SK-N-SH treated with all-trans-retinoic acid at 6 μM for 48 hours (cell line): Measurements from ENCODE around the gene NRXN3.

ENCODE experiments used
- ATAC-seq: fragments of 200-7000 bp; cut with Tn5 transposase; 3 replicates; pipeline ENCODE4 v1.9.1; 2020; ENCODE audit warnings: mild to moderate bottlenecking, moderate library complexity
- ARNTL ChIP-seq: fragments of 450-650 bp; formaldehyde crosslinking; IDR thresholded peaks from 2 replicates; pipeline ENCODE4 v1.5.0; 2020; ENCODE audit warnings: low read depth, mild to moderate bottlenecking, moderate library complexity, borderline replicate concordance
- BACH2 ChIP-seq: fragments of 250-450 bp; sonication (Bioruptor Pico); IDR thresholded peaks from 2 replicates; pipeline ENCODE4 v1.9.0; 2021; ENCODE audit warnings: mild to moderate bottlenecking, borderline replicate concordance
- CREB5 ChIP-seq: fragments of 250-450 bp; sonication (Bioruptor Pico); IDR thresholded peaks from 2 replicates; pipeline ENCODE4 v1.5.1; 2020; ENCODE audit warnings: low read depth, mild to moderate bottlenecking, moderate library complexity
- CSRNP3 ChIP-seq: fragments of 250-450 bp; sonication (Bioruptor Pico); IDR thresholded peaks from 2 replicates; pipeline ENCODE4 v1.5.1; 2021; ENCODE audit warnings: mild to moderate bottlenecking, moderate library complexity
- ESRRG ChIP-seq: fragments of 250-450 bp; sonication (Bioruptor Pico); IDR thresholded peaks from 2 replicates; pipeline ENCODE4 v1.6.1; 2021; ENCODE audit warnings: mild to moderate bottlenecking
- GLIS3 ChIP-seq: fragments of 250-450 bp; sonication (Bioruptor Pico); IDR thresholded peaks from 2 replicates; pipeline ENCODE4 v1.5.0; 2020; ENCODE audit warnings: mild to moderate bottlenecking, moderate library complexity
- OSR1 ChIP-seq: fragments of 250-450 bp; sonication (Bioruptor Pico); IDR thresholded peaks from 2 replicates; pipeline ENCODE4 v1.8.0; 2022; ENCODE audit warnings: moderate library complexity, mild to moderate bottlenecking, inconsistent platforms
- PPARA ChIP-seq: fragments of 250-450 bp; sonication (Bioruptor Pico); IDR thresholded peaks from 2 replicates; pipeline ENCODE4 v1.5.0; 2020; ENCODE audit warnings: mild to moderate bottlenecking, borderline replicate concordance
- RARB ChIP-seq: fragments of 250-450 bp; sonication (Bioruptor Pico); IDR thresholded peaks from 2 replicates; pipeline ENCODE4 v1.8.0; 2021; ENCODE audit warnings: mild to moderate bottlenecking, moderate library complexity
- SNAI2 ChIP-seq: fragments of 250-450 bp; sonication (Bioruptor Pico); IDR thresholded peaks from 2 replicates; pipeline ENCODE4 v1.5.0; 2020; ENCODE audit warnings: mild to moderate bottlenecking, moderate library complexity
- TCF4 ChIP-seq: fragments of 250-450 bp; sonication (Bioruptor Pico); IDR thresholded peaks from 2 replicates; pipeline ENCODE4 v1.8.0; 2021; ENCODE audit warnings: mild to moderate bottlenecking, moderate library complexity, borderline replicate concordance
- ZFP3 ChIP-seq: fragments of 250-450 bp; sonication (Bioruptor Pico); IDR thresholded peaks from 2 replicates; pipeline ENCODE4 v1.5.0; 2020; ENCODE audit warnings: mild to moderate bottlenecking, moderate library complexity
- ZFP30 ChIP-seq: fragments of 450-650 bp; formaldehyde crosslinking; IDR thresholded peaks from 2 replicates; pipeline ENCODE4 v1.5.0; 2022; ENCODE audit warnings: mild to moderate bottlenecking, moderate library complexity
- ZNF70 ChIP-seq: fragments of 450-650 bp; formaldehyde crosslinking; IDR thresholded peaks from 2 replicates; pipeline ENCODE4 v1.5.0; 2020; ENCODE audit warnings: mild to moderate bottlenecking, moderate library complexity
- ZNF8 ChIP-seq: fragments of 450-650 bp; formaldehyde crosslinking; IDR thresholded peaks from 2 replicates; pipeline ENCODE4 v1.5.0; 2020; ENCODE audit warnings: mild to moderate bottlenecking, moderate library complexity
- TF ChIP-seq, protein P1 (sequence below): fragments of 250-450 bp; sonication (Bioruptor Pico); IDR thresholded peaks from 2 replicates; pipeline ENCODE4 v1.5.0; 2020; ENCODE audit warnings: mild to moderate bottlenecking, moderate library complexity
- TF ChIP-seq, protein P2 (sequence below): fragments of 250-450 bp; sonication (Bioruptor Pico); IDR thresholded peaks from 2 replicates; pipeline ENCODE4 v1.8.0; 2020; ENCODE audit warnings: mild to moderate bottlenecking, moderate library complexity, borderline replicate concordance
- TF ChIP-seq, protein P3 (sequence below): fragments of 250-450 bp; sonication (Bioruptor Pico); IDR thresholded peaks from 2 replicates; pipeline ENCODE4 v1.8.0; 2021; ENCODE audit warnings: low read depth, mild to moderate bottlenecking, moderate library complexity, borderline replicate concordance

Gene NRXN3

DNA sequence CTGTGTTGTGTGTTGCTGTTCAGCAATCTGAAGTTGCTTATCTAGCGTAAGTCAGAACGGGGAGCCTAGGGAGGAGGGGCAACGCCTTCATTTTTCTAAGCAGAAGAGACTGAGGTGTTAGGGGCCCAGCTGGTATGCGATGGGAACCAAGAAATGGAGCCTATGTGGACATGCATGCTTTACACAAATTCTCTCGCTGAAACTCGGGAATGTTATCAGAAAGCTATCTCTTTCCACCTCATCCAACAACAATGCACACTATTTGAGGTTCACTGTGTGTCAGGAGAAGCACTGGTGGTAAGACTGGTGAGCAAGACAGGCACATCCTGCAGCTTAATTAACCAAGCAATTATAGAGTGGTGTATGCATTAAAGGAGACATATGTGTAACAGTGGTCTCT lies 89.7 kb downstream of the NRXN3 start (continued):
- TF ChIP-seq ZNF70 (CRISPR knock-in tag) (no peak), PPARA (CRISPR knock-in tag) (no peak), SNAI2 (CRISPR knock-in tag) (no peak), CSRNP3 (CRISPR knock-in tag) (no peak), BACH2 (CRISPR knock-in tag) (no peak), GLIS3 (no peak), RARB (CRISPR knock-in tag) (no peak)

GRCh38 chr14:78278464-78279250 lies 108.5 kb downstream of the NRXN3 start:
- ATAC-seq = no peak
- TF ChIP-seq ESRRG (CRISPR knock-in tag) (no peak), SNAI2 (CRISPR knock-in tag) (no peak), ZNF8 (CRISPR knock-in tag) (no peak), RARB (CRISPR knock-in tag) (no peak), ZFP30 (no peak), OSR1 (CRISPR knock-in tag) (no peak), CSRNP3 (CRISPR knock-in tag) (no peak), GLIS3 (no peak), ARNTL (CRISPR knock-in tag) (no peak), CREB5 (no peak), ZFP3 (CRISPR knock-in tag) (no peak)
- TF ChIP-seq, protein P1, sequence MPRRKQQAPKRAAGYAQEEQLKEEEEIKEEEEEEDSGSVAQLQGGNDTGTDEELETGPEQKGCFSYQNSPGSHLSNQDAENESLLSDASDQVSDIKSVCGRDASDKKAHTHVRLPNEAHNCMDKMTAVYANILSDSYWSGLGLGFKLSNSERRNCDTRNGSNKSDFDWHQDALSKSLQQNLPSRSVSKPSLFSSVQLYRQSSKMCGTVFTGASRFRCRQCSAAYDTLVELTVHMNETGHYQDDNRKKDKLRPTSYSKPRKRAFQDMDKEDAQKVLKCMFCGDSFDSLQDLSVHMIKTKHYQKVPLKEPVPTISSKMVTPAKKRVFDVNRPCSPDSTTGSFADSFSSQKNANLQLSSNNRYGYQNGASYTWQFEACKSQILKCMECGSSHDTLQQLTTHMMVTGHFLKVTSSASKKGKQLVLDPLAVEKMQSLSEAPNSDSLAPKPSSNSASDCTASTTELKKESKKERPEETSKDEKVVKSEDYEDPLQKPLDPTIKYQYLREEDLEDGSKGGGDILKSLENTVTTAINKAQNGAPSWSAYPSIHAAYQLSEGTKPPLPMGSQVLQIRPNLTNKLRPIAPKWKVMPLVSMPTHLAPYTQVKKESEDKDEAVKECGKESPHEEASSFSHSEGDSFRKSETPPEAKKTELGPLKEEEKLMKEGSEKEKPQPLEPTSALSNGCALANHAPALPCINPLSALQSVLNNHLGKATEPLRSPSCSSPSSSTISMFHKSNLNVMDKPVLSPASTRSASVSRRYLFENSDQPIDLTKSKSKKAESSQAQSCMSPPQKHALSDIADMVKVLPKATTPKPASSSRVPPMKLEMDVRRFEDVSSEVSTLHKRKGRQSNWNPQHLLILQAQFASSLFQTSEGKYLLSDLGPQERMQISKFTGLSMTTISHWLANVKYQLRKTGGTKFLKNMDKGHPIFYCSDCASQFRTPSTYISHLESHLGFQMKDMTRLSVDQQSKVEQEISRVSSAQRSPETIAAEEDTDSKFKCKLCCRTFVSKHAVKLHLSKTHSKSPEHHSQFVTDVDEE (CRISPR knock-in tag) = no peak
- TF ChIP-seq, protein P2, sequence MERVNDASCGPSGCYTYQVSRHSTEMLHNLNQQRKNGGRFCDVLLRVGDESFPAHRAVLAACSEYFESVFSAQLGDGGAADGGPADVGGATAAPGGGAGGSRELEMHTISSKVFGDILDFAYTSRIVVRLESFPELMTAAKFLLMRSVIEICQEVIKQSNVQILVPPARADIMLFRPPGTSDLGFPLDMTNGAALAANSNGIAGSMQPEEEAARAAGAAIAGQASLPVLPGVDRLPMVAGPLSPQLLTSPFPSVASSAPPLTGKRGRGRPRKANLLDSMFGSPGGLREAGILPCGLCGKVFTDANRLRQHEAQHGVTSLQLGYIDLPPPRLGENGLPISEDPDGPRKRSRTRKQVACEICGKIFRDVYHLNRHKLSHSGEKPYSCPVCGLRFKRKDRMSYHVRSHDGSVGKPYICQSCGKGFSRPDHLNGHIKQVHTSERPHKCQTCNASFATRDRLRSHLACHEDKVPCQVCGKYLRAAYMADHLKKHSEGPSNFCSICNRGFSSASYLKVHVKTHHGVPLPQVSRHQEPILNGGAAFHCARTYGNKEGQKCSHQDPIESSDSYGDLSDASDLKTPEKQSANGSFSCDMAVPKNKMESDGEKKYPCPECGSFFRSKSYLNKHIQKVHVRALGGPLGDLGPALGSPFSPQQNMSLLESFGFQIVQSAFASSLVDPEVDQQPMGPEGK (CRISPR knock-in tag) = no peak

- no peak for ATAC-seq
- TF ChIP-seq TCF4 (CRISPR knock-in tag) = no peak
- TF ChIP-seq ZFP3 (CRISPR knock-in tag) = no peak
- no peak for TF ChIP-seq BACH2 (CRISPR knock-in tag)
- no peak for TF ChIP-seq CREB5
- no peak for TF ChIP-seq OSR1 (CRISPR knock-in tag)
- TF ChIP-seq, protein P3, sequence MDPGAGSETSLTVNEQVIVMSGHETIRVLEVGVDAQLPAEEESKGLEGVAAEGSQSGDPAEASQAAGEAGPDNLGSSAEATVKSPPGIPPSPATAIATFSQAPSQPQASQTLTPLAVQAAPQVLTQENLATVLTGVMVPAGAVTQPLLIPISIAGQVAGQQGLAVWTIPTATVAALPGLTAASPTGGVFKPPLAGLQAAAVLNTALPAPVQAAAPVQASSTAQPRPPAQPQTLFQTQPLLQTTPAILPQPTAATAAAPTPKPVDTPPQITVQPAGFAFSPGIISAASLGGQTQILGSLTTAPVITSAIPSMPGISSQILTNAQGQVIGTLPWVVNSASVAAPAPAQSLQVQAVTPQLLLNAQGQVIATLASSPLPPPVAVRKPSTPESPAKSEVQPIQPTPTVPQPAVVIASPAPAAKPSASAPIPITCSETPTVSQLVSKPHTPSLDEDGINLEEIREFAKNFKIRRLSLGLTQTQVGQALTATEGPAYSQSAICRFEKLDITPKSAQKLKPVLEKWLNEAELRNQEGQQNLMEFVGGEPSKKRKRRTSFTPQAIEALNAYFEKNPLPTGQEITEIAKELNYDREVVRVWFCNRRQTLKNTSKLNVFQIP (CRISPR knock-in tag) = no peak
- TF ChIP-seq, all 23 proteins: peak for 0
Observed at GRCh38 chr14:78282437-78282836, 112.3 kb downstream of the NRXN3 start.
